Astrocyte of the spinal cord (primary cell): ENCODE measurements around the gene MAGI1.
"Not testable (repeated sequence)": the region's sequence is repeated elsewhere in the genome, so short reads cannot be mapped to it uniquely, and the experiment has no call there.

ENCODE experiments used
- DNase-seq: peaks from one replicate; pipeline ENCODE4 v3.0.0; 2011; ENCODE audit warnings: low read depth, low spot score
- H3K4me3 ChIP-seq: 2 replicates; pipeline ENCODE4 v1.5.1; 2011; ENCODE audit warnings: low read depth, mild to moderate bottlenecking, low read length, moderate library complexity
- CTCF ChIP-seq: IDR thresholded peaks from 2 replicates; pipeline ENCODE4 v1.5.1; 2012; ENCODE audit warnings: low read depth, mild to moderate bottlenecking, low read length, inconsistent platforms
- in situ Hi-C: cut with HindIII; loops from 2 replicates; pipeline ENCODE4 v1.10.0; 2017; ENCODE audit warnings: low sequenced_read_pairs

Gene MAGI1

GRCh38 chr3:65545429-65545828, 493.3 kb downstream of the MAGI1 start:
- no peak for DNase-seq
- no peak for TF ChIP-seq CTCF
- H3K4me3 ChIP-seq = no peak overlapping the region
- in situ Hi-C loops = no loop called here

- DNase-seq, in situ Hi-C loops, H3K4me3 ChIP-seq: not testable (repeated sequence)
Measured at GRCh38 chr3:65543391-65543790, 495.3 kb downstream of the MAGI1 start.

- TF ChIP-seq CTCF = no peak
- H3K4me3 ChIP-seq = no peak overlapping the region
- in situ Hi-C loops = no loop called here
- DNase-seq = no peak
Measured at GRCh38 chr3:65540666-65541065, 498.1 kb downstream of the MAGI1 start.

- TF ChIP-seq CTCF = no peak
- in situ Hi-C loops = no loop called here
- H3K4me3 ChIP-seq = no peak overlapping the region
- DNase-seq = no peak
Measured at GRCh38 chr3:65539616-65540015, 499.1 kb downstream of the MAGI1 start.

GRCh38 chr3:65538101-65538500, 500.6 kb downstream of the MAGI1 start:
- TF ChIP-seq CTCF = no peak
- in situ Hi-C loops = no loop called here
- DNase-seq = no peak
- no peak overlapping the region for H3K4me3 ChIP-seq

GRCh38 chr3:65537109-65537508, 501.6 kb downstream of the MAGI1 start:
- in situ Hi-C loops = no loop called here
- TF ChIP-seq CTCF = no peak
- no peak for DNase-seq
- no peak overlapping the region for H3K4me3 ChIP-seq

GRCh38 chr3:65535260-65535659, 503.5 kb downstream of the MAGI1 start:
- no peak overlapping the region for H3K4me3 ChIP-seq
- DNase-seq = no peak
- TF ChIP-seq CTCF = no peak
- in situ Hi-C loops = no loop called here
